A549 treated with Mapracorat at 1 μM for 4 hours (cell line): Measurements from ENCODE around the gene OR8H1. TPM values are rescaled to one million over a fixed set of nuclear protein-coding genes. Genes with fewer than 3 reads are reported as not detected.

Experiments used
- total RNA-seq: library from RNA; stranded (reverse); fragments of 200-300 nt; extraction: Qiagen RNA extraction; gene quantifications from 5 replicates; pipeline ENCODE4 v1.2.3, GENCODE V29; 2022

OR8H1 gene, protein sequence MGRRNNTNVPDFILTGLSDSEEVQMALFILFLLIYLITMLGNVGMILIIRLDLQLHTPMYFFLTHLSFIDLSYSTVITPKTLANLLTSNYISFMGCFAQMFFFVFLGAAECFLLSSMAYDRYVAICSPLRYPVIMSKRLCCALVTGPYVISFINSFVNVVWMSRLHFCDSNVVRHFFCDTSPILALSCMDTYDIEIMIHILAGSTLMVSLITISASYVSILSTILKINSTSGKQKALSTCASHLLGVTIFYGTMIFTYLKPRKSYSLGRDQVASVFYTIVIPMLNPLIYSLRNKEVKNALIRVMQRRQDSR
- not detected in 5 replicates for total RNA-seq

DNA sequence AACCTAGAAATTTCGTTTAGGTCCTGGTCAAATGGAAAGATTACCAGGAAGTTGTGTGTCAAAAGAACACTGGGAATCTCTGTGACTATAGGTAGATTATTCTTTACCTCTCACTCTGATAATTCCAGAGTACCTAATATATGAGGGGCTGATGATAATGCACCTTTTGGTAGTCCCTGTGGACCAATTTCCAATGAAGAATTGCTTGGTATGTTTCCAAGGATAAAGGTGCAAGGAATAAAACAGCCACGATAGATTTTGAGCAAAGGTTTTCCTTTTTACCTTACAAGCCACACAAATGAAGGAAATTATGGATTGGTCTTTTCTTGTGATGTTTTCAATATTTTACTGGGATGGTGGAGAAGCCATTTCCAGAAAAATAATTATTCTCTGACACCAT is at the start of gene OR8H1:
TSS of gene OR8H1 (minus strand) at position 101 of the 400 bp plus-strand sequence. CDS start 1,192 bp downstream, outside the sequence.

DNA sequence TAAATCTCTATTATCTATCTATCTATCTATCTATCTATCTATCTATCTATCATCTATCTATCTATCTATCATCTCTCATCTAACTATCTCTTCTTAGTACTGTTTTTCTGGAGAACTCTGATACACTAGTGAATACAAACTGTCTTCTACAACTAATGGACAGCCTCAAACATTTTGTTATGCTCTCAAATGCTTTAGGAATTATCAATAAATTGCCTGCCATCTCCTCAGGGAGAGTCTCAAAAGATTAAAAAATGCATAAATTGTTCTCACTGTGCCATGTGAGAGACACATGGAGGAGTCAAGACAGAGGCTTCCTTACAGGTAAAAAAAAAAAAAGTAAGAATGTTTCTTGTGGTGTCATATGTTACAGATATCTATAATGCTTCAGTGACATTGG is 22.8 kb upstream of the OR8H1 start, which contains the start of gene OR8K3:
TSS of gene OR8K3 (plus strand) at position 301 of the 400 bp plus-strand sequence. CDS start 3,163 bp downstream, outside the sequence.

DNA sequence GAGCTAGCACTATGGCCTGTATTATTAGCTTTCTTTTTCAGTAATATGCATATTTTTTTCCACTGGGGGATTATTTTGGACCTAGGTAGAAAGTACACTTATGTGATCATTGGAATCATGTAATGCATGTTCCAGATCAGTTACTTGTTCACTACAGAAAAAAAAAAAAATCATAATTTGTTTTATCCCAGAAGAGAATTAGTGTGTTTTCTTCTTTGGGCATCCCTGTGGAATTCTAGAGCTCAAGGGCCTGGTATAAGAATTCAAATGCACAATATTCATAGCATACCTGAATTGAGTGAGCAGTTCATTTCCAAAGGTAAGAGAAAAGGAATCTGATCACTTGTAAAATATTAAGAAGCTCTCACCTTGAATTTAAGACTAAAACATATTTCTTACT is 18.2 kb downstream of the OR8H1 start, which contains the start of gene OR5T1:
TSS of gene OR5T1 (plus strand) at position 301 of the 400 bp plus-strand sequence. CDS start 1,485 bp downstream, outside the sequence.

DNA sequence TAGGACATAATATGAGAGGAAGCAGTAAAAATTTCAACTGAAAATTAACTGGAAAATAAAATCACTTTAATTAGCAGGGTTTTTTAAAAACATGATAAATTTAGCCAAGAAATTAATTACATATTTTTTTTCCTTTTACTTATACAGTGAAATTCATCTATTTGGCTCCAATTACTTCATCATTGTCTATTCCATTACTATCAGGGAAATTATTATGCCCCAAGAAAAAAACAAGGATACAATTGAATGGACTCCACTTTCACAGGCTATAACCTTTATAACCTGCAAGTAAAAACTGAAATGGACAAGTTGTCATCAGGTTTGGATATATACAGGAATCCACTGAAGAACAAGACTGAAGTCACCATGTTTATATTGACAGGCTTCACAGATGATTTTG is 40.1 kb downstream of the OR8H1 start, which contains the start of gene OR5T3:
TSS of gene OR5T3 (plus strand) at position 301 of the 400 bp plus-strand sequence. CDS start at position 301, 0 bp downstream.

Other genes with a start within 250 kb of the OR8H1 start
- not detected in 5 replicates for gene OR8I2, start 198.9 kb downstream of the OR8H1 start, total RNA-seq
- not detected in 5 replicates for gene OR8H2, start 188.6 kb downstream of the OR8H1 start, total RNA-seq
- not detected in 5 replicates for gene OR8H3, start 169.9 kb downstream of the OR8H1 start, total RNA-seq
- not detected in 5 replicates for gene OR8J3, start 152.1 kb downstream of the OR8H1 start, total RNA-seq
- not detected in 5 replicates for gene OR8K5, start 131.9 kb downstream of the OR8H1 start, total RNA-seq
- not detected in 5 replicates for gene OR5J2, start 115.6 kb downstream of the OR8H1 start, total RNA-seq
- gene OR5T2, start 58.0 kb downstream of the OR8H1 start, total RNA-seq = not detected in 5 replicates
- gene OR5T3, start 40.0 kb downstream of the OR8H1 start, total RNA-seq = not detected in 5 replicates
- not detected in 5 replicates for gene OR5T1, start 18.1 kb downstream of the OR8H1 start, total RNA-seq
- gene OR8K3, start 22.9 kb upstream of the OR8H1 start, total RNA-seq = not detected in 5 replicates
- not detected in 5 replicates for gene OR8K1, start 53.8 kb upstream of the OR8H1 start, total RNA-seq
- gene OR8J1, start 62.0 kb upstream of the OR8H1 start, total RNA-seq = not detected in 5 replicates
- not detected in 5 replicates for gene OR8U1, start 83.4 kb upstream of the OR8H1 start, total RNA-seq
- not detected in 5 replicates for gene OR5AL1, start 120.4 kb upstream of the OR8H1 start, total RNA-seq
- not detected in 5 replicates for gene OR5M3, start 181.1 kb upstream of the OR8H1 start, total RNA-seq
- gene OR5M8, start 199.1 kb upstream of the OR8H1 start, total RNA-seq = not detected in 5 replicates